GM21529 (cell line): ENCODE data around the gene NOS1AP.

ENCODE experiments used
- ATAC-seq: cut with Tn5 transposase; IDR thresholded peaks from one replicate; pipeline ENCODE4 v1.9.1; 2021; ENCODE audit not compliant: unreplicated experiment

NOS1AP gene

GRCh38 chr1:162291000-162291399, 221.5 kb downstream of the NOS1AP start:
- ATAC-seq: no peak

GRCh38 chr1:162292422-162292849, 222.9 kb downstream of the NOS1AP start:
- no peak for ATAC-seq

GRCh38 chr1:162293073-162293692, 223.7 kb downstream of the NOS1AP start:
- ATAC-seq: no peak

GRCh38 chr1:162294015-162294414, 224.5 kb downstream of the NOS1AP start:
- no peak for ATAC-seq

- ATAC-seq: no peak
These were observed 227.7 kb downstream of the NOS1AP start for GRCh38 chr1:162297208-162297607.

- no peak for ATAC-seq
These were observed 228.8 kb downstream of the NOS1AP start for GRCh38 chr1:162298266-162298665.

- no peak for ATAC-seq
These were observed 229.5 kb downstream of the NOS1AP start for GRCh38 chr1:162299018-162299417.

- ATAC-seq: no peak
These were observed 230.8 kb downstream of the NOS1AP start for GRCh38 chr1:162300057-162300917.

GRCh38 chr1:162301696-162302095, 232.2 kb downstream of the NOS1AP start:
- no peak for ATAC-seq

GRCh38 chr1:162302306-162303003, 233.0 kb downstream of the NOS1AP start:
- no peak for ATAC-seq

GRCh38 chr1:162303004-162303344, 233.5 kb downstream of the NOS1AP start:
- no peak for ATAC-seq

GRCh38 chr1:162304736-162305135, 235.2 kb downstream of the NOS1AP start:
- ATAC-seq: no peak

- ATAC-seq: no peak
These were observed 236.5 kb downstream of the NOS1AP start for GRCh38 chr1:162305969-162306368.

GRCh38 chr1:162310337-162310736, 240.8 kb downstream of the NOS1AP start:
- ATAC-seq: no peak

- ATAC-seq: no peak
These were observed 244.7 kb downstream of the NOS1AP start for GRCh38 chr1:162314206-162314605.

GRCh38 chr1:162315673-162316072, 246.2 kb downstream of the NOS1AP start:
- no peak for ATAC-seq

GRCh38 chr1:162316187-162316586, 246.7 kb downstream of the NOS1AP start:
- ATAC-seq: no peak

- ATAC-seq: no peak
These were observed 248.1 kb downstream of the NOS1AP start for GRCh38 chr1:162317621-162318020.

- ATAC-seq: no peak
These were observed 250.1 kb downstream of the NOS1AP start for GRCh38 chr1:162319493-162320175.

- ATAC-seq: no peak
These were observed 252.4 kb downstream of the NOS1AP start for GRCh38 chr1:162321809-162322422.

- ATAC-seq: no peak
These were observed 253.5 kb downstream of the NOS1AP start for GRCh38 chr1:162323023-162323422.
